GM18526 (cell line): ENCODE measurements around the gene GALNT7.

Source experiments
- POLR2A ChIP-seq: IDR thresholded peaks from 3 replicates; pipeline ENCODE4 v1.6.1; 2011; ENCODE audit not compliant: insufficient read length; ENCODE audit errors: extremely low read depth

Gene GALNT7

GRCh38 chr4:173343832-173344397, 175.3 kb downstream of the GALNT7 start:
- no peak for TF ChIP-seq POLR2A

GRCh38 chr4:173345648-173346047, 177.0 kb downstream of the GALNT7 start:
- TF ChIP-seq POLR2A, result no peak

- no peak for TF ChIP-seq POLR2A
These were observed 177.5 kb downstream of the GALNT7 start for GRCh38 chr4:173346074-173346473.

GRCh38 chr4:173347467-173347866, 178.9 kb downstream of the GALNT7 start:
- no peak for TF ChIP-seq POLR2A

- TF ChIP-seq POLR2A, result no peak
These were observed 189.3 kb downstream of the GALNT7 start for GRCh38 chr4:173357939-173358338.

- no peak for TF ChIP-seq POLR2A
These were observed 192.1 kb downstream of the GALNT7 start for GRCh38 chr4:173360587-173361221.

- no peak for TF ChIP-seq POLR2A
These were observed 194.1 kb downstream of the GALNT7 start for GRCh38 chr4:173362666-173363065.

GRCh38 chr4:173365359-173365996, 196.9 kb downstream of the GALNT7 start:
- no peak for TF ChIP-seq POLR2A

GRCh38 chr4:173367285-173367684, 198.7 kb downstream of the GALNT7 start:
- TF ChIP-seq POLR2A, result no peak

GRCh38 chr4:173367946-173368345, 199.3 kb downstream of the GALNT7 start:
- no peak for TF ChIP-seq POLR2A

- no peak for TF ChIP-seq POLR2A
These were observed 201.5 kb downstream of the GALNT7 start for GRCh38 chr4:173370130-173370476.

GRCh38 chr4:173370477-173371291, 202.1 kb downstream of the GALNT7 start, which contains the start of gene SAP30:
Gene SAP30, plus strand, starts transcription at chr4:173370954. Its CDS starts 229 bp downstream, at chr4:173371183.
- TF ChIP-seq POLR2A, result peak; percentile 98

- TF ChIP-seq POLR2A, result no peak
These were observed 202.9 kb downstream of the GALNT7 start for GRCh38 chr4:173371292-173372192.
